ENCODE results near the gene MFSD8.
A peak's percentile ranks its signal among the peaks of the same experiment; 100 is the strongest.
"Not testable (repeated sequence)": the region's sequence is repeated elsewhere in the genome, so short reads cannot be mapped to it uniquely, and the experiment has no call there.

MFSD8 gene

GRCh38 chr4:127965062-127965802 lies at the start of gene MFSD8, which contains the start of gene ABHD18:
TSS of gene MFSD8 (minus strand) at chr4:127965173. CDS start at chr4:127965133, 40 bp downstream.
TSS of gene ABHD18 (plus strand) at chr4:127965406. CDS start at chr4:127982956, 17,550 bp downstream.
- peak; percentile 93 to 97 for DNase-seq (ENCODE audit: low read depth in 2 of 2)

- no peak for DNase-seq (ENCODE audit: low read depth in 2 of 2)
Measured at GRCh38 chr4:128009428-128009827, 44.5 kb upstream of the MFSD8 start.

- DNase-seq (ENCODE audit: low read depth in 2 of 2): no peak
Measured at GRCh38 chr4:128006592-128006991, 41.6 kb upstream of the MFSD8 start.

DNA sequence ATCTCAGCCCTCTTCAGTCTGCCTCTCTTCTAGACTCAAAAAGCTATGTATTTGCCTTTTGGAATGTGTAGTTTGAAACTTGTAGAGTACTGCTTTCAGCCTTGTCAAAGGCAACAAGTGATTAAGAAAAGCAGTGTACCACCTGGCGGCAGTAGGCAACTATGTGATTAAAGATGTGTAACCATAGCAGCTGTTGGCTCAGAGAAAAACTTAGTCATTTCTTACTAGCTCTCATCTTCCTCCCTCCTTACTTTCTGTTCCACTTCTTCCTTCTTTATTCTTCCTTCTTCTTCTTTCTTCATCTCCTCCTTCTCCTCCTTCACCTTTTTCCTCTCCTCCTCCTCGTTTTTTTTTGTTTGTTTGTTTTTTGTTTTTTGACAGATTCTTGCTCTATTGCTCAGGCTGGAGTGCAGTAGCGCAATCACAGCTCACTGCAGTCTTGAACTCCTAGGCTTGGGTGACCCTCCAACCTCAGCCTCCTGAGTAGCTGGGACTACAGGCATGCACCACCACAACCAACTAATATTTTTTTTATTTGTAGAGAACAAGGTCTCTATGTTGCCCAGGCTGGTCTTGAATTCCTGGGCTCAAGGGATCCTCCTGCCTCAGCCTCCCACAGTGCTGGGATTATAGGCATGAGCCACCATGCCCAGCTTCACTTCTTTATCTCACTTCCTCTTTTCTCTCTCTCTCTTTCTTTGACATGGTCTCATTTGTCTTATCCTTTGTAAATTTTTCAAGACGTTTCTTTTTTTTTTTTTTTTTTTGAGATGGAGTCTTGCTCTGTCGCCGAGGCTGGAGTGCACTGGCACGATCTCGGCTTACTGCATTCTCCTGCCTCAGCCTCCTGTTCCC lies 32.8 kb upstream of the MFSD8 start:
- DNase-seq (ENCODE audit: low read depth in 2 of 2): no peak

GRCh38 chr4:127996521-127996920 lies 31.5 kb upstream of the MFSD8 start:
- not testable (repeated sequence) for DNase-seq (ENCODE audit: low read depth in 2 of 2)

DNA sequence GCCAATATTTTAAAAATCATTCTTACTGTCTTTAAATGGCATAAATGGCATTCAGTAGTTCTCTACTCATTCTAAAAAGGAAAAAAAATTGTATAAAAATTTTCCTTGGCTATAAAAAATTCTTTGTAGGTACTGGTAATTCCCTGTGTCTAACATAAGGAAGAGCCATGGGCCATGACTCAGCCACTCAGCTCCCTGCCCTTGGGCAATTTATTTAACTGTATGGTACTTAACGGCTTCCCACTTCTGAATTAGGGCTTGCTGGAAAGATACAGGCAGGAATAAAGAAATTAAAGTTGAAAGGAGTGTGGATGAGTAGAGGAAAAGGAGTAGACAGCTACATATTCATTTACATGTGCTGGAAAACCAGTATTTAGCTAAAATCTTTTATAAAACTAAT lies 30.8 kb upstream of the MFSD8 start:
- DNase-seq (ENCODE audit: low read depth in 2 of 2): no peak

DNA sequence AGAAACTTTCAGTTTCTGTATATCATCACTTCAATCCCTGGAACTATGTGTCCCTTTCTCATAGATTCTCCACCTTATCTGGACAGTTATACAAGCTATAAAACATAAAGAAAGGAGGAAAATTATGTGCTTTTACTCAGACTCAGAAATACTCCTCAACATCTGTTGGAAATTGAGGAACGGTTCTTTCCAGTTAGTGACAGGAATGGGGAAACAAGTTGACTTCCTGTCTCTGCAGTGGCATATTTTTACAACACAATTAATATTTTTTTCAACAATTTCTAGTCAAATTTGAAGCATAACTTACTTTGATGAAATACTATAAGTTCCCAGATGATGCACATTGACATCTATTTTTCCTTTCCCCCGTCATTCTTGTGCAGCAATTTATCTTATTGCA lies 28.2 kb upstream of the MFSD8 start:
- no peak for DNase-seq (ENCODE audit: low read depth in 2 of 2)

DNA sequence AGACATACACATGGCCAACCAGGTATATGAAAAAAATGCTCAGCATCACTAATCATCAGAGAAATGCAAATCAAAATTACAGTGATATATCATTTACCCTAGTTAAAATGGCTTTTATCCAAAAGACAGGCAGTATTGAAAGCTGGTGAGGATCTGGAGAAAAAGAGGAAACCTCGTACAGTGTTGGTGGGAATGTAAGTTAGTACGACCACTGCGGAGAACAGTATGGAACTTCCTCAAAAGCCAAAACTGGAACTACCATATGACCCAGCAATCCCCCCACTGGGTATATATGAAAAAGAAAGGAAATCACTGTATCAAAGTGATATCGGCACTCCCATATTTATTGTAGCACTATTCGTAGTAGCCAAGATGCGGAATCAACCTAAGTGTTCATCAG lies 23.7 kb upstream of the MFSD8 start:
- no peak for DNase-seq (ENCODE audit: low read depth in 2 of 2)

DNA sequence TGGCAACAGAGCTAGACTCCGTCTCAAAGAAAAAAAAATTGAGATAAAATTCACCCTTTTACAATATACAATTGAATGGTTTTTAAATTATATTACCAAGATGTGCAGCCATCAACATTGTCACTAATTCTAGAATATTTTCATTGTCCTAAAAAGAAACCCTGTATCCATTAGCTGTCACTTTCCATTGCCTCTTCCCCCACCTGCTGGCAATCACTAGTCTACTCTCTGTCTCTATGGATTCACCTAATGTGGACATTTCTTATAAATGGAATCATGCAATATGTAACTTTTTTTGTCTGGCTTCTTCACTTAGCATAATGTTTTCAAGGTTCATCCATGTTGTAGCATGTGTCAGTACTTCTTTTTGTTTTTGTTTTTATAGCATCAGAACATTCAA lies 21.0 kb upstream of the MFSD8 start:
- no peak for DNase-seq (ENCODE audit: low read depth in 2 of 2)

DNA sequence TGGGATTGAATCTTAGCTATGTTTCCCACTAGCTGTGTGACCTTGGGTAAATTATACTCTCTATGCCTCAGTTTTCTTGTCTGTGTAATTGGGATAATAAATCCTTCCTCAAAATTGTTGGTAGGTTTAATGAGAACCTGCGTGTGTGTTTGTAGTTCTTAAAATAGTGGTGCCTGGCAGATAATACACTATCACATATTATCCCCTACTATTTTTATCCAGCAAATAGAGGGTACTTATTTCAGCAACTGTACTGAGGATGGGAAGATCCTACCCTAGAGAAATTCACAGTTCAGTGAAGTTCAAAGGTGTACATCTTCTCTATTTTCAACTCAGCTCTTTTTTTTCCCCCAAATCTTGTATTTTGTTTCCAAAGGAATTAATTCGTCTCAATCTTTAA lies 17.5 kb upstream of the MFSD8 start:
- DNase-seq (ENCODE audit: low read depth in 2 of 2): no peak

DNA sequence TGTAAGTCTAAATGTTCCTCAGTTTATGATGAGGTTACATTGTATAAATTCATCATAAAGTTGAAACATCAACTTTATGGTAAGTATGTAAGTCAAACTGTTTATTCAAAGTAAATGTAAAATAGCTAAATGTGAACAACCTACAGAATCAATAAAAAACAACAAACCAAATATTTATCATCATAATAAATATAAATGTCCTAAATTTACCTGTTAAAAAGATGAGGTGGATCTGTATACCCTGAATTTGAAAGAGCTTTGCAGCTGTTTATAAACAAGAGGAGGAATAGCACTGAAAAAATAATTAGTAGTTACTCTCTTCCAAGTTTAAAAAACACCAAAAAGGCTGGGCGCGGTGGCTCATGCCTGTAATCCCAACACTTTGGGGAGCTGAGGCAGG lies 14.0 kb upstream of the MFSD8 start:
- DNase-seq (ENCODE audit: low read depth in 2 of 2): no peak

GRCh38 chr4:127975121-127975770 lies 10.3 kb upstream of the MFSD8 start:
- DNase-seq (ENCODE audit: low read depth in 2 of 2): no peak

DNA sequence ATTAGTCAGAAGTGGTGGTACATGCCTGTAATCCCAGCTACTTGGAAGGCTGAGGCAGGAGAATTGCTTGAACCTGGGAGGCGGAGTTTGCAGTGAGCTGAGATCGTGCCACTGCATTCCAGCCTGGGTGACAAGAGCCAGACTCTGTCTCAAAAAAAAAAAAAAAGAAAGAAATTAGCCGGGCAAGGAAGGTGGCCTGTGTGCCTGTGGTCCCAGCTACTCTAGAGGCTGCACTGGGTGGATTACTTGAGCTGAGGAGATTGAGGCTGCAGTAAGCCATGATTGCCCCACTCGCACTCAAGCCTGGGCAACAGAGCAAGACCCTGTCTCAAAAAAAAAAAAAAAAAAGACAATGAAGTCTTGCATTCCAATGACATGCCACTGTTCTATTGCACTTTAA lies 6.0 kb upstream of the MFSD8 start:
- not testable (repeated sequence) for DNase-seq (ENCODE audit: low read depth in 2 of 2)

GRCh38 chr4:127968586-127968985 lies 3.6 kb upstream of the MFSD8 start:
- no peak for DNase-seq (ENCODE audit: low read depth in 2 of 2)

GRCh38 chr4:127967141-127967775 lies 2.3 kb upstream of the MFSD8 start:
- no peak for DNase-seq (ENCODE audit: low read depth in 2 of 2)

GRCh38 chr4:127965803-127966175 lies 816 bp upstream of the MFSD8 start:
- DNase-seq (ENCODE audit: low read depth in 2 of 2): peak; percentile 8 to 48

DNA sequence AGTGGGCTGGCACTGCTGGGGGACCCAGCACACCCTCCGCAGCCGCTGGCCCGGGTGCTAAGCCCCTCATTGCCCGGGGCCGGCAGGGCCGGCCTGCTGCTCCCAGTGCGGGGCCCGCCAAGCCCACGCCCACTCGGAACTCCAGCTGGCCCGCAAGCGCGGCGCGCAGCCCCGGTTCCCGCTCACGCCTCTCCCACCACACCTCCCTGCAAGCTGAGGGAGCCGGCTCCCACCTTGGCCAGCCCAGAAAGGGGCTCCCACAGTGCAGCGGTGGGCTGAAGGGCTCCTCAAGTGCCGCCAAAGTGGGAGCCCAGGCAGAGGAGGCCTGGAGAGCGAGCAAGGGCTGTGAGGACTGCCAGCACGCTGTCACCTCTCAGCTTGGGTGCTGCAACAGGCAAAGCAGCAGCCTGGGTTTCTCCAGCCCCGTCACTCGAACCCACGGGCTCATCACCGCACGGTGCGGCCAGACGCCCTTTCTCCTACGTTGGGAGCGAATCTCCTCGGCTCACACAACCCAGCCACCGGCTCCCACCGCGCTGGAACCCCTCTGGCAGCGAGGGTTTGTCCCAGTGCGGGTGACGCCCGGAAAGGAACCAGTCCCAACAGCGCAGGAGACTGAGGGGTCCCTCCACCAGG lies 429 bp downstream of the MFSD8 start:
- peak; percentile 0 to 7 for DNase-seq (ENCODE audit: low read depth in 2 of 2)

GRCh38 chr4:127963633-127964398 lies 1.2 kb downstream of the MFSD8 start:
- DNase-seq (ENCODE audit: low read depth in 2 of 2): not testable (repeated sequence)

DNA sequence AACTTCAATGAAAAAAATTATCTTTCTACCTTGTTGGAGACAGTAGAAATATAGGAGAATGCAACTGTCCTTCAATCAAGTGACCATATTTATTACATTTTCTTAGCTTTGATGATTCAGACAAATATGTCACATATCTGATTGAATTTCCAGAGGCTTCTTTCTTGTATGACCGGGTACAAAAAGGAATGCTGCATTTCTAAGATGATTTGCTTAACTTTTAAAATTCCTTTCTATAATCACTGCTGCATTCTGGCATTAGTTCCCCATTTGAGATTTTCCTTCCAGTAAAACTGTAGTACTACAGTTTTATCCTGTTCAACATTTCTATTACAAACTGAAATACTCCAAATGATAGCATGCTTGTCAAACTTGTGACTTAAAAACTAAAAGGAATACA lies 5.2 kb downstream of the MFSD8 start:
- no peak for DNase-seq (ENCODE audit: low read depth in 2 of 2)

DNA sequence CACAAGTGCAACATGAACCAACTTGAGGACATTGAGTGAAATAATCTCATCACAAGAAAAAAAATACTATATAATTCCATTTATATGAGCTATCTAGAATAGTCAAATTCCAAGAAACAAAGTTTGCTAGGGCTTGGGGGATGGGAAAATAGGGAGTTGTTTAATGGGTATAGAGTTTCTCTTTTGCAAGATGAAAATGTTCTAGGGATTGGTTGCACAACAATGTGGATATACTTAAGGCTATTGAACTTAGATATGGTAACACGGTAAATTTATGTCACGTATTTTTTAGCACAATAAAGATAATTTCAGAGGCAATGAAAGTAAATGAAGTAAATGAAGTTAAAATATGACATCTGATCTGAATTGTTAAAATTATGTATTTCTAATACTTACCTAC lies 7.9 kb downstream of the MFSD8 start:
- no peak for DNase-seq (ENCODE audit: low read depth in 2 of 2)

DNA sequence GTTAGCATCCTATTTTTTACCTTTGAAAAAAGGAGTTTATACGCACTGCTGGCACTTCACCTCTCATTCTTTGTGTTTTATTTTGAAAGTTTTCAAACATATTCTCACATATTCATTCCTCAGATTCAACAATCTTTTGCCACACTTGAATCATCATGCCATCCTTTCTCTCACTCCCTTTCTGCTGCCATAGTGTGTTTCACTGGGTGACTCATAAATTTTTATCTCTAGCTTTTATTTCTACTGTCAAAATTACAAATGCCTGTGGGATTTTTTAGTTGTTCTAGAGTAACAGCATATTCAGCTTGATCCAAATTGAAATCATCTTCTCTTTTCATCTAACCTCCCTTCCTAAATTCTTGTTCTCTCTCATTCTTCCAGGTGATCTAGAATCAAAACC lies 28.0 kb downstream of the MFSD8 start:
- no peak for DNase-seq (ENCODE audit: low read depth in 2 of 2)
